HFF-Myc (cell line): ENCODE data around the gene CABP4.

Experiments used
- DNase-seq: peaks from one replicate; pipeline ENCODE4 v3.0.0-alpha.2; 2011; ENCODE audit warnings: low read depth; ENCODE audit errors: extremely low read depth
- H3K4me3 ChIP-seq: replicated peaks from 2 replicates; pipeline ENCODE4 v1.5.1; 2011; ENCODE audit warnings: low read depth, mild to moderate bottlenecking, control low read depth, low read length
- CTCF ChIP-seq: IDR thresholded peaks from 2 replicates; pipeline ENCODE4 v1.5.1; 2012; ENCODE audit warnings: mild to moderate bottlenecking, low read depth, low read length, control low read depth; ENCODE audit errors: missing control alignments

Gene CABP4

DNA sequence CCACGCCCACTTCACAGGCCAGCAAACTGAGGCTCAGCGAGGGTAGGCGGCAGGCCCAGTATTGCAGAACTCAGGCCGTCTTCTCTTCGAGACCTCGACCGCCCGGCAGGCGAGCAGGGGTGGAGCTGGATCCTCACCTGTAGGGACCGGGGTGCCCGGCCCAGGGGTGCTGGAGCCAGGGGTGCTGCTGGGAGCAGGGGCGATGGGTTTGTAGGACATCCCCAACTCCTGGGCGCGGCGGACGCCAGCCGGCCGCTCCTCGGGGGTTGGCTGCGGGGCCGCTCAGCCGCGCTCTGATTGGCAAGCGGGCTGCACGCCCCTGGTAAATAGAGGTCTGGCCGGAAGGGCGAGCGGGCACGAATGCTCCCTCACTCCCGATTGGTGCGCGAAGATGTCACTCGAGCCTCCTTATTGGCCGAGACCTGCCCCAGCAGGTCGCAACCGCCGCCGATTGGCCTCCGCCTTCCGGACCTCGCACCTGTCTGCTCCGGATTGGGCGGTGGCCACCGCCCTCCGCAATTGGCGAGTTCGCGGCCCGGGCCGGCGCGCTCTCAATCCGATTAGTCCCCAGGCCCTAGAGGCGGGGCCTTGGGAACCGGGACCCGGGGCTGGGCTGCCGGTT, 52.8 kb downstream of the CABP4 start, which contains the start of gene CDK2AP2:
Gene CDK2AP2, minus strand, starts transcription at position 299 of the 622 bp plus-strand sequence. Its CDS starts 80 bp downstream, at position 219.
- TF ChIP-seq CTCF, result no peak
- DNase-seq, result peak; percentile 97
- peak within 1 kb of the TSS; percentile 65 for H3K4me3 ChIP-seq

DNA sequence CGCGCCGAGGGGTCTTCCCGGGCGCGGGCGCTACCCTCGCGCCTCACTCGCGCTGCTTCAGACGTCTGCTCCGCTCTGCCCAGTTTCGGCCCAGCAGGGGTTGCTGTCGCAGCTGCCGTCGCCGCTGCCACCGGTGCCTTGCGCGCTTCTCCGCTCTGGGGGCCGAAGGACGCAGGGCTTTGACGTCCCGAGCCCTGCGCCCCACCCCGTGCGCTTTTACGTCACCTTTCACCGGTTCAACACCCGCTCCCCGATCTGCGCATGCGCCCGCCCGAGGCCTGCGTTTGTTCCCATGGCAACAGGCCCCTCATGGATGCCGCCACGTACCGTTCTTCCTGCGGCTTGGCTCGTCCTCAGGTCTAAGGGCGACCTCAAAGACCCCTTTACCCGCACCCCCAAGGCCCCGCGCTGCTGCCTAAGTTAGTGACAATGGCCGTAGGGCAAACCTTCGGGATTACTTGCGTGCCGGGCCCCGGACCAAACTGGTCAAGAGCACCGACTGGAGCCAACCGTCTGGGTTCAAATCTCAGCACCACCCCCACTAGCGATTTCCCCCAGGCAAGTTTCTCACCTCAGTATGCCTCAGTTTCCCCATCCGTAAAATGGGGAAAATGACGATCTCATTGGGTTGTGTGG, 53.5 kb downstream of the CABP4 start:
- TF ChIP-seq CTCF, result no peak
- DNase-seq, result peak; percentile 77
- peak overlapping the region; percentile 65 for H3K4me3 ChIP-seq

DNA sequence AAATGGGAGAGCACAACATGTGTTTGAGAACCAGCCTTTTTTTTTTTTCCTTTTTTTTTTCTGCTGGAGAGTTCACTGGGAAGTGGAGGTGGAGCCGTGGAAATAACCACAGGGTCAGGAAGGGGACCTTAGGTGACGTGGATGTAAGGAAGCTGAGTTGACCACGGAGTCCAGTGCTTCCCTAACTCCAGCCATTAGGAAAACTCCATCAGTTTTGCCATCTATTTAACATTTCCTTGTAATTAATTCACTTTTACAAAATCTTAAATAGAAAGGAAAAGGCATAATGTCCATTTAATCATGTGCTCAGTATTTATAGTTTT, 54.8 kb downstream of the CABP4 start:
- no peak for TF ChIP-seq CTCF
- no peak for DNase-seq
- H3K4me3 ChIP-seq, result no peak overlapping the region
